GM10266 (cell line): ENCODE data around the gene MS4A6E.
"Not testable (repeated sequence)": the region's sequence is repeated elsewhere in the genome, so short reads cannot be mapped to it uniquely, and the experiment has no call there.

Experiments
- DNase-seq: peaks from one replicate; pipeline ENCODE4 v3.0.0; 2012; ENCODE audit errors: extremely low spot score
- TF ChIP-seq, protein P1 (sequence below): IDR thresholded peaks from 2 replicates; pipeline ENCODE4 v1.5.1; 2012; ENCODE audit warnings: mild to moderate bottlenecking, low read depth; ENCODE audit not compliant: control insufficient read depth, insufficient read depth; ENCODE audit errors: missing control alignments

MS4A6E gene

DNA sequence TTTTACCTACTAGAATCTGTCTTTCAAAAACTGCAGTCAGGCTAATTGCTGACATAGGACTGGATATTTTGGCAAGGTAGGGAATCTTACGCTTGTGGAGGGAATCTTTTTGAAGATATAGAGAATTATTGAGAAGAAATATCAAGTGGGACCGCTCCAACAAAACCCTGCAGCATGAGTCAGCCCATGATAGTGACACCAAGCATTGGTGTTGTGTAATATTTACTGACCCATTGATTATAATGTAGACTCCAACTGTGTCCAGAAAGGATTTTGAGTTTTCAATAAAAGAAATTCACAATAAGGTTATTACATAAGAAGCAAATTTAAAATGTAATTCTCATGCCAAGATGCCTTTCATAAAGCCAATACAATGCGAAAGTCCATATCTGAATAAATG is 25.9 kb upstream of the MS4A6E start:
- TF ChIP-seq, protein P1, sequence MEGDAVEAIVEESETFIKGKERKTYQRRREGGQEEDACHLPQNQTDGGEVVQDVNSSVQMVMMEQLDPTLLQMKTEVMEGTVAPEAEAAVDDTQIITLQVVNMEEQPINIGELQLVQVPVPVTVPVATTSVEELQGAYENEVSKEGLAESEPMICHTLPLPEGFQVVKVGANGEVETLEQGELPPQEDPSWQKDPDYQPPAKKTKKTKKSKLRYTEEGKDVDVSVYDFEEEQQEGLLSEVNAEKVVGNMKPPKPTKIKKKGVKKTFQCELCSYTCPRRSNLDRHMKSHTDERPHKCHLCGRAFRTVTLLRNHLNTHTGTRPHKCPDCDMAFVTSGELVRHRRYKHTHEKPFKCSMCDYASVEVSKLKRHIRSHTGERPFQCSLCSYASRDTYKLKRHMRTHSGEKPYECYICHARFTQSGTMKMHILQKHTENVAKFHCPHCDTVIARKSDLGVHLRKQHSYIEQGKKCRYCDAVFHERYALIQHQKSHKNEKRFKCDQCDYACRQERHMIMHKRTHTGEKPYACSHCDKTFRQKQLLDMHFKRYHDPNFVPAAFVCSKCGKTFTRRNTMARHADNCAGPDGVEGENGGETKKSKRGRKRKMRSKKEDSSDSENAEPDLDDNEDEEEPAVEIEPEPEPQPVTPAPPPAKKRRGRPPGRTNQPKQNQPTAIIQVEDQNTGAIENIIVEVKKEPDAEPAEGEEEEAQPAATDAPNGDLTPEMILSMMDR = no peak
- DNase-seq = no peak

DNA sequence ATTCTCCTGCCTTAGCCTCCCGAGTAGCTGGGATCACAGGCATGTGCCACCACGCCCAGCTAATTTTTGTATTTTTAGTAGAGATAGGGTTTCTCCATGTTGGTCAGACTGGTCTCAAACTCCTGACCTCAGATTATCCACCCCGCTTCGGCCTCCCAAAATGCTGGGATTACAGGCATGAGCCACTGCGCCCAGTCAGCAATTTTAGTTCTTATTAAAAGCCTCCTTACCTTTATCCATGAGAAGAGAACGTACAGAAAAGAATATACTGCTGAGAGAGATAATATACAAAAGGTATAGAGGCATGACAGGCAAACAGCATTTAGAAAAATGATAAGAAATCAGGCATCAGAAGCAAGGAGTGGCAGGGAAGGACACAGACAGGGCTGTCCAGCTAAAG is 25.2 kb upstream of the MS4A6E start:
- DNase-seq = not testable (repeated sequence)

DNA sequence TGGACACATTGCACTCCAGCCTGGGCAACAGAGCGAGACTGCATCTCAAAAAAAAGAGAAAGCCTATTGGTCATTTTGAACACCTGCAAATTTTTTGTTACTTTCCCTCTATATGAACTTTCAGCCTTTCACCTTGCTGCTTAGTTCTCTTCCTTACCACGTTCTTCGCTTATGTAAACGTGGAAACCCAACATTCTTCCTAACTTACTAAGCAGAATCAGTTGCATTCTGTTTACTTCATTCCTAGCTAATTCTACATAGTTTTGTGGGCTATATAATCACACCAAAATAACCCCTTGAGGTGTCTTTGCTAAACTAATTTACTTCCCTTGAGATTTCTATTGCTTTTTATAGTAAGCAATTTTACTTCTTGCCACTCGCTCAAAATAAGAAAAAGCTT is 23.4 kb upstream of the MS4A6E start:
- TF ChIP-seq, protein P1 = no peak
- no peak for DNase-seq

DNA sequence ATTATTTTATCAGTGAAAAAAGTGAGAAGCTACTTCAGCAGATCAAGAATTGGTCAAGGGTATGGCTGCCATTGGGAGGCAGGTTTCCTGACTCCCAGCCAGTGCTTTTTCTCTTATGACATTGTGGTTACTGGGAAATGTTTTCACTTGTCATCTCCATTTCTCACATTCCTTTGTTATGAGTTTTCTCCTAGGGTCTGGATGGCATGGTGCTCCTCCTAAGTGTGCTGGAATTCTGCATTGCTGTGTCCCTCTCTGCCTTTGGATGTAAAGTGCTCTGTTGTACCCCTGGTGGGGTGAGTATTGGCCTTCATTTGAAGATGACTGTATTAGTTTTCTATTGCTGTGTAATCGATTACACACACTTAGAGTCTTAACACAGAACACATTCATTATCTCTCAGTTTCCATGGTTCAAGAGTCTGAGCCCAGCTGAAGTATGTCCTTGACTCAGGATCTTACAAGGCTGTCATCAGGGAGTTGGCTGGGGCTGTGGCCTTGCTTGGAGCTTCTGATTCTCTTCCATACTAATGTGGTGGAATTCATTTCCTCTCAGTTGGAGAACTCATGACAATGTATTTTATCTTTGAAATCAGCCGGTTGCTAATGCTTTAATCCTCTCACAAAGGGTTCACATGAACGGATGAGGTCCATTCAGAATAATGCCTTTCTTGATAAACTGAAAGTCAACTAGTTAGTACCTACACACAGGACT is 21.0 kb upstream of the MS4A6E start:
- no peak for DNase-seq
- TF ChIP-seq, protein P1 = no peak

DNA sequence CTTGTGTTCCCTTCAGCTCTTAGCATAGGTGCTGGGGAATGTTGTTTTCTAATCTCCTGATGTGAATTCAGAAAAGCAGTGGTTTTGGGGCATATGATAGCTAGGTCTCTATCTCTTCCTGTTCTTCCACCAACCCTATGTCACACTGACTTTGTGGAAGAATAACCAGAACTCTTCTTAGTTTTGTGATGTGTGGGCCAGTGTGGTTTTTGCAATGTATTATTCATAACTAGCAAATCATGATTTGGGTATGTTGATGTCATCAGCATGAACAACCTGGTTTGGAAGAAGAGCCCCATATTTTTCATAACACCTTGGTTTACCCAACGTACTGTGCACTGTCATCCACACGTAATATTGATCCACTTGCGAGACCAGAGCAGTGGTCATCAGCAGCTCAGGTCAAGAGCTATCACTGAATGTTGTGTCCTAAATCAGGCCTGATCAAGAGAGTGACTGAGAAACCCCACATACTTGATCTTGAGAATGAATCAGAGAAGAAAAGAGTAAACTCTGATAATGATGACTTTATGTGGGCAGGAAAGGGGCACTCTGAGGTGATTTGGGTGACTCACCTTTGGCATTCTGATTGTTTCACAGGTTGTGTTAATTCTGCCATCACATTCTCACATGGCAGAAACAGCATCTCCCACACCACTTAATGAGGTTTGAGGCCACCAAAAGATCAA is 19.4 kb upstream of the MS4A6E start:
- no peak for DNase-seq
- TF ChIP-seq, protein P1 = no peak

DNA sequence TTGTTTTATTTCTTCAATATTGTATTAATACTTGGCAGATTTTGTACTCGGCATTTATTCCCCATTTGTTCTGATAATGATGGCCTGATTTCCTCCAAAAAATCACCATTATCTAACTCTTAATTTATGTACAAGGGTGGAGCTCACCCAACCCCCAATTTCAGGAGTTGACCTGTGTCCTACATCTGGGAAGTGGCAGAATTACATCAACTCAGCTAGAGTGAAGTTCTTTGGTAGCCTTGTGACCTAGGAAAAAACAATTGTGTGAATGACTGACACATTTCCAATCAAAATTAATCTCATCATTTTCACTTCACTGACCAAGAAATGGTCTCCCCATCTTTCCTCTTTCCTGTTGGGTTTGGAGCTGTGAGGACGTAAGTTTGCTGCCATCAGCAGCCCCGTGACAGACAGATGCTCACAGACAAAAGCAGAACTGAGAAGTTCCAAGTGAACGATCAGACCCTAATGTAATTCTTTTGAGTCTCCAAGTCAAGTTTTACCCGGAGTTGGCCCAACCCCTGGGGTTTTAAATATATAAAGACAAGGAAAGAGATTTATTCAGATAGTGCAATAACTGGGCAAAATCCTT is 16.6 kb upstream of the MS4A6E start:
- TF ChIP-seq, protein P1 = no peak
- DNase-seq = peak; percentile 47

DNA sequence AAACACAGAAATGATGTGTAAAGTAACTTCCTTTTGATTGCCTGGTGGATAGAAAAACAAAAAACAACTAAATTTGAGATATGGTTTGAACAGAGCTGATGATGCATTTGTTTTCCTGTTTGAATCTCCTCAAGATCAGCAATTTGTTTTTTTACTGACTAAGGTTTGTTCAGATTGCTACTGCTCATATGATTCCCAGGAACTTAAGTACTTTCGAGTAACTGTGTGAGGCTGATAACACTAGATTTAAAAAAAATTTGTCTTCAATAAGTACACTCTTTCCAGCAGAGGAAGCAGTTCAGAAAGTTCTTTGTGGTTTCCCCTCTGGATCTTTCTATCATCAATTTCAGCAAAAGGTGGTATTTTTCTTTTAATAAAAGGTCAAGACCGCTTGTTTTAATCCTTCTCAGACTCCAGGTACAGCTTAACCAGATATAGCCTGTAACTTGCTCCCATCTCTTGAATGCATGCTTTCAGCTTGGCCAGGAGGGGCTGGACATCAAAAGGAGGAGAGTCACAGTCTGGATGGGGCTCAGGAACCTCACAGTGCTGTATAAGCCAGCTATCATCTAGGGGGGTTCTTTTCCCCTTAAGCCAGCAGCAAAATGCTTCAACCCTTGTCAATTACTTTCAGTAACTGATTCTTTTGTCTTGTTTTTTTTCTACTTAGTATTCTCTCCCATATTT is 12.3 kb upstream of the MS4A6E start:
- TF ChIP-seq, protein P1 = no peak
- DNase-seq = no peak
